Panc1 (cell line): ENCODE results near the gene SGPL1.

Source experiments
- CTCF ChIP-seq: fragments of 450-650 bp; IDR thresholded peaks from 2 replicates; pipeline ENCODE4 v1.5.1; 2017; ENCODE audit warnings: mild to moderate bottlenecking
- POLR2AphosphoS5 ChIP-seq: IDR thresholded peaks from 2 replicates; pipeline ENCODE4 v1.6.1; 2012; ENCODE audit warnings: mild to moderate bottlenecking, low read depth, low read length, moderate library complexity
- TCF7L2 ChIP-seq: IDR thresholded peaks from 2 replicates; pipeline ENCODE4 v1.6.1; 2011; ENCODE audit warnings: mild to moderate bottlenecking, low read depth, low read length, inconsistent platforms

- TF ChIP-seq POLR2AphosphoS5 (no peak), CTCF (no peak), TCF7L2 (no peak)
Observed at GRCh38 chr10:70863470-70864160, 47.9 kb downstream of the SGPL1 start.
